ENCODE measurements around the gene ATG16L2. TPM values are rescaled to one million over a fixed set of nuclear protein-coding genes. Genes with fewer than 3 reads are reported as not detected.
A peak's percentile ranks its signal among the peaks of the same experiment; 100 is the strongest.

The ATG16L2 gene
- total and polyA plus RNA-seq, 2 of the 4 experiments (the other 2 are of a cell fraction), result 1.3 to 12.7 TPM

GRCh38 chr11:72781313-72782080 lies 32.7 kb upstream of the ATG16L2 start:
- H4K91ac ChIP-seq (ENCODE audit: insufficient read depth, low read depth, low read length), result no peak overlapping the region
- intact Hi-C loops (cut with micrococcal nuclease), result no loop called here
- DNase-seq, result no peak
- no peak overlapping the region for H2BK20ac ChIP-seq (ENCODE audit: low read depth, low read length)
- H3K4me3 ChIP-seq (ENCODE audit: insufficient read depth, low read depth, low read length), result peak overlapping the region; percentile 48
- no peak overlapping the region for H3K18ac ChIP-seq (ENCODE audit: low read depth, low read length)
- H2AFZ ChIP-seq (replicated peaks; ENCODE audit: low read length, poor library complexity), result peak overlapping the region; percentile 91
- no peaks in the 10 kb centered on the region for H4K20me1 ChIP-seq (ENCODE audit: insufficient read depth, low read length)
- H3K27me3 ChIP-seq (ENCODE audit: control insufficient read depth, insufficient read depth, low read length), result peaks cover 4% of the 10 kb centered on the region; the same call in 1 of the 2 replicates
- H3K14ac ChIP-seq (replicated peaks; ENCODE audit: low read depth, low read length), result peak overlapping the region; percentile 65; the same call in 1 of the 2 replicates
- dilution Hi-C loops (cut with HindIII; ENCODE audit: low sequenced_read_pairs, unreplicated experiment), result no loop called here
- peak overlapping the region; percentile 93 for H3K4me2 ChIP-seq (ENCODE audit: low read depth, low read length)
- H2AK9ac ChIP-seq (replicated peaks; ENCODE audit: low read depth, low read length, poor library complexity), result peak overlapping the region; percentile 88
- H2BK15ac ChIP-seq (ENCODE audit: low read depth, low read length), result no peak overlapping the region; the same call in 2 of the 3 replicates
- no peak overlapping the region; the same call in 1 of the 2 replicates for H3K4ac ChIP-seq (ENCODE audit: low read depth, low read length)
- H4K5ac ChIP-seq (ENCODE audit: low read depth, low read length), result no peak overlapping the region
- no peak overlapping the region for H3K56ac ChIP-seq (ENCODE audit: extremely low read depth, insufficient read depth, low read length)
- no peak overlapping the region for H2BK120ac ChIP-seq (ENCODE audit: low read depth, low read length)
- no peak overlapping the region for H2BK5ac ChIP-seq (ENCODE audit: low read depth, low read length, poor library complexity, severe bottlenecking)
- BruUV-seq (replicated peaks), result no TSS peak
- H4K8ac ChIP-seq (ENCODE audit: low read depth in 2 of 2, low read length in 2 of 2), result peak overlapping the region in 1 of 2 experiments; percentile 77; a peak in 1 of 4 replicates
- ATAC-seq (ENCODE audit: low read depth), result peak; percentile 87
- H3K36me3 ChIP-seq (ENCODE audit: control insufficient read depth, insufficient read depth, low read length), result no peaks in the 10 kb centered on the region
- in situ Hi-C loops (cut with MboI; ENCODE audit: low sequenced_read_pairs), result no loop called here
- no peak overlapping the region; the same call in 1 of the 2 replicates for H3K9ac ChIP-seq (ENCODE audit: low read depth, low read length)
- no peak overlapping the region for H3K27ac ChIP-seq (ENCODE audit: insufficient read depth, low read length)
- peaks cover 6% of the 10 kb centered on the region for H3K4me1 ChIP-seq (ENCODE audit: control insufficient read depth, insufficient read depth, low read length)
- 2% methylated on average over 17 of the region's 89 CpGs; no CpG with 5 or more reads in 1 of the 2 experiments for WGBS, 2 experiments (ENCODE audit: extremely low coverage in 2 of 2, insufficient read length in 1 of 2)
- ChIA-PET CTCF (no interaction called here), POLR2A (ENCODE audit: unreplicated experiment) (no interaction called here)
- no peaks in the 10 kb centered on the region for H3K79me1 ChIP-seq (ENCODE audit: low read depth in 1 of 2, low read length in 2 of 2)
- H2AK5ac ChIP-seq (ENCODE audit: low read depth, low read length), result peak overlapping the region; percentile 15
- H3K9me1 ChIP-seq (ENCODE audit: insufficient read depth, low read length), result no peaks in the 10 kb centered on the region
- H3K23ac ChIP-seq (ENCODE audit: low read depth, low read length), result no peak overlapping the region
- no peaks in the 10 kb centered on the region for H3K9me3 ChIP-seq (ENCODE audit: control insufficient read depth, insufficient read depth, low read length)
- TF ChIP-seq SMC3 (IDR thresholded peaks at IDR 0.05; ENCODE audit: low read depth, low read length) (no peak), RAD21 (IDR thresholded peaks at IDR 0.05; ENCODE audit: low read length) (no peak), ELK1 (IDR thresholded peaks at IDR 0.05; ENCODE audit: borderline replicate concordance, low read depth, low read length) (no peak), RFX5 (IDR thresholded peaks at IDR 0.05; ENCODE audit: low read depth, low read length) (no peak), CHD1 (IDR thresholded peaks at IDR 0.05; ENCODE audit: low read depth, low read length) (no peak), MAZ (IDR thresholded peaks at IDR 0.05; ENCODE audit: borderline replicate concordance, low read depth, low read length) (no peak; the same call in 1 of the 2 replicates), MAFK (IDR thresholded peaks at IDR 0.05; ENCODE audit: low read depth, low read length) (no peak), CEBPB (IDR thresholded peaks at IDR 0.05; ENCODE audit: low read depth, low read length) (no peak), CTCF (conservative IDR thresholded peaks at IDR 0.05; ENCODE audit: low read depth, low read length) (no peak), USF2 (IDR thresholded peaks at IDR 0.05; ENCODE audit: low read depth, low read length) (no peak), RCOR1 (IDR thresholded peaks at IDR 0.05; ENCODE audit: insufficient replicate concordance, low read length) (no peak), NFE2L2 (IDR thresholded peaks at IDR 0.05; ENCODE audit: low read depth, low read length) (no peak), FOS (IDR thresholded peaks at IDR 0.05; ENCODE audit: low read depth, low read length) (no peak), MXI1 (IDR thresholded peaks at IDR 0.05; ENCODE audit: borderline replicate concordance, low read depth, low read length) (no peak)

Data from IMR-90 (cell line).